ENCODE measurements around the gene EFCAB9.
A peak's percentile ranks its signal among the peaks of the same experiment; 100 is the strongest.
"Not testable (repeated sequence)": the region's sequence is repeated elsewhere in the genome, so short reads cannot be mapped to it uniquely, and the experiment has no call there.

The EFCAB9 gene

DNA sequence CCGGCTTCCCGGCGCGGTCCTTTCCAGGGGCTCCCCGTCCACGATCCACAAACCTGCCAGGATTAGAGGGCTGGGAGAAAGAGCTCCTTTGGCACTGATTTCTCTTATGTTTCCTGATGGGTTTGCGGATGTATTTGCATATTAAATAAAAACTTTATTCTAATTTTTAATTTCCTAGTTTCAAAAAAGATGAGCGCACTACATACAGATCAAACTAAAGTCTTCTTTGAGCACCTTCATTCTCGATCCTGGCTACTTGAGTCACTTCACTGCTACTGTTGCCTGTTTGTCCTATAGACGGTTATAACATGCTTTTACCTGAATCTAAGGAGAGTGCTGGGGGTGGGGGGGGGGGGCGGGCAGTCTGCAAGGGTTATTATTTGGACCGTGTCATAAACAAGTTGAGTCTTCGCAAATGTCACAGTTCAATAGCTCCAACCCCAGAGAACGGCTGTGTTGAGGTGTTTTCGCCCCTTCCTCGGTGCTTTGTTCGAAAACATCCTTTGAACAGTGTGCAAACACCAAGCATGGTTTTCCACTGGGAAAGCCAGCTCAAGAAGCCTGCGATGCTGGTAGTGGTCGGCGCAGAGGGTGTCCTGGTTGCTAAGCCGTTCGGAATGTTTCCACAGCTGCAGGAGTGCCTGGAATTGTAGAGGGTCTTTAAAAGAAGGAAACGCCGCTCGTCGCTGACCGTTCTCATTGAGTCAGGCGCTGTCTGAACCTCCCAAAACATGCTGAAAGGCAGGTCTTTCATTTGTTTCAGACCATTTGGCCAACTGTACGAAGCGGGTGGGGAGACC lies 4.9 kb upstream of the EFCAB9 start:
- ATAC-seq (no peak), DNase-seq (no peak)
- Mint-ChIP-seq H3K9me3 (no peaks in the 10 kb centered on the region), H3K4me3 (peak overlapping the region; percentile 80), H3K36me3 (ENCODE audit: low read depth) (peaks cover 11% of the 10 kb centered on the region), H3K4me1 (peaks cover 28% of the 10 kb centered on the region), H3K27ac (no peak overlapping the region), H3K27me3 (no peaks in the 10 kb centered on the region)

DNA sequence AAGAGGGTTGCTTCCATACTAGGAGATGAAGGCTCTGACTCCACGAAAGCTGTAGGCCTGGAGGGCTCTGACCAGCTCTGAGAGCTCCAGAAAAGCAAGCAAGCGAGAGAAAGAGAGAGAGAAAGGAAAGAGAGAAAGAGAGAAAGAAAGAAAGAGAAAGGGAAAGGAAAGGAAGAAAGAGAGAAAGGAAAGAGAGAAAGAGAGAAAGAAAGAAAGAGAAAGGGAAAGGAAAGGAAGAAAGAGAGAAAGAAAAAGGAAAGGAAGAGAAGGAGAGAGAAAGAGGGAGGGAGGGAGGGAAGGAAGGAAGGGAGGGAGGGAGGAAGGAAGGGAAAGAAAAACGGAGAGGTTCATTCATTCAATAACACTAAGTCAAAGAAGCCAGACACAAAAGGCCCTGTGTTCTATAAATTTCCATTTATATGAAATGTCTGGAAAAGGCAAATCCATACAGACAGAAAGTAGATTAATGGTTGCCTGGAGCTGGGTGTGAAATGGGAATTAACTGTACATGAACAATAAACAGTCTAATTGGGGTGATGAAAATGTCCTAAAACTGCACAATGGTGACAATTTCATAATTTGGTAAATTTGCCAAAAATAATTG lies 4.2 kb upstream of the EFCAB9 start:
- Mint-ChIP-seq H3K27ac (no peak overlapping the region), H3K9me3 (no peaks in the 10 kb centered on the region), H3K27me3 (no peaks in the 10 kb centered on the region), H3K36me3 (ENCODE audit: low read depth) (peaks cover 5% of the 10 kb centered on the region), H3K4me3 (no peak overlapping the region), H3K4me1 (peaks cover 21% of the 10 kb centered on the region)
- DNase-seq (no peak), ATAC-seq (no peak)

DNA sequence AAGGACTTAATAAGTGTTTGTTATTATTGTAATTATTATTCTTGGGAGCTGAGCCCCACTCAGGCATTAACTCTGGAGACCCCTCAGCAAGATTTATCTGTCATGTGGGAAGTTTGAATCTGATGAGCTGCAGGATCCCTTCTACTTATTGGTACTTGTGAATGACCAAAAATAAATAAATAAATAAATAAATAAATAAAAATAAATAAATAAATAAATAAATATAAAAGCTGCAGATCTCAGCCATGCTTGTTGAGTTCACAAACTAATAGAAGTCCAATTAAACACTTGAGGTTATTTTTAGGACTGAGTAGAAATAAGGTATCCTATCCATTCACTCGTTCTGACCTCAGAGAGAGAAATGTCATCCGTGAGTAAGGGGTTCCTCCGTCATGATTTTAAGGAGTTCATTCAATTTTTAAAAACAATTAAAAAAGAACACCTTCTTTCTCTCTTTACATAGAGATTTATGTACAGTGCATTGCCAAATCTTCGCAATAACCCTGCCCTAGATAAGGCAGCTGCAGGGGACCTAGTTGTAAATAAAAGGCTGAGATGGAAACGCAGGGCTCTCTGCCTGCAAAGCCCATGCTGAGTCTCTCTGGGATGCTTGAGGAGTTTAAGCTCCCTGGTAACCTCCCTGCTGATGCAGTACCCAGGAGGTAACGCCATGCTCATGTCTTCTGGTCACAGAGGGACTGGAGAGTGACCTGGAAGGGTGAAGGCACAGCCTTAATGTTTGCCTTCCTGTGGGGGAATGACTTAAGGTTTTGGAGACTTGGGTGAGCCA lies 1.2 kb downstream of the EFCAB9 start:
- H3K4me3 Mint-ChIP-seq, result no peak overlapping the region
- no peak overlapping the region for H3K27ac Mint-ChIP-seq
- DNase-seq, result no peak
- no peaks in the 10 kb centered on the region for H3K27me3 Mint-ChIP-seq
- no peaks in the 10 kb centered on the region for H3K36me3 Mint-ChIP-seq (ENCODE audit: low read depth)
- H3K9me3 Mint-ChIP-seq, result no peaks in the 10 kb centered on the region
- no peaks in the 10 kb centered on the region for H3K4me1 Mint-ChIP-seq
- ATAC-seq, result no peak

DNA sequence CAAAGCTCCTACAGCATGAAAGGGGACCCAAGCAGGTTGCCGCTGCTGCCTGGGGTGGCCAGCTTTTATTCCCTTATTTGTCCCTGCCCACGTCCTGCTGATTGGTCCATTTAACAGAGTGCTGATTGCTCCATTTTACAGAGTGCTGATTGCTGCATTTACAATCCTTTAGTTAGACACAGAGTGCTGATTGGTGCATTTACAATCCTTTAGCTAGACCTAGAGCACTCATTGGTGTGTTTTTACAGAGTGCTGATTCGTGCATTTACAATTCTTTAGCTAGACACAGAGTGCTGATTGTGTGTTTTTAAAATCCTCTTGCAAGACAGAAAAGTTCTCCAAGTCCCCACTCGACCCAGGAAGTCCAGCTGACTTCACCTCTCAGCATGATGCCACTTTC lies 3.8 kb downstream of the EFCAB9 start:
- H3K27me3 Mint-ChIP-seq; DNase-seq; H3K27ac Mint-ChIP-seq; H3K4me1 Mint-ChIP-seq; H3K4me3 Mint-ChIP-seq; H3K9me3 Mint-ChIP-seq; ATAC-seq; H3K36me3 Mint-ChIP-seq (ENCODE audit: low read depth): not testable (repeated sequence)

DNA sequence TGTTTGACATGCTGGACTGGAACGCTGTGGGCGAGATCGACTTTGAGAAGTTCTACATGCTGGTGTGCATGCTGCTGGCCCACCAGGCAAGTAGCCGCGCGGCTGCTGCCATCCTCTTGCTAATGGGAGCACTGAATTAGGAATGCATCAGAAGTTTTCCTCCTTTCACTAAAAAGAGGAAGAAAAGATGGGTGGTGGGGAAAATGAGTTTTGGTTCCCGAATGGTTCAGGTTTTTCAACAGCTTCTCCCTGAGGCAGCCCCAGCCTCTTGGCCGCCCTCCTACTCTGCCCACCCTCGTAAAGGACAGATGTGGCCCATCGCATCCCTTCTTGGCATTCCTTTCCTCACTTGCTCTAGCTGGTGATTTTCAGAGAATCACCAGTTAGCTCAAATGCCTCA lies 5.5 kb downstream of the EFCAB9 start:
- no peak overlapping the region for H3K4me3 Mint-ChIP-seq
- ATAC-seq, result no peak
- no peak overlapping the region for H3K27ac Mint-ChIP-seq
- H3K36me3 Mint-ChIP-seq (ENCODE audit: low read depth), result no peaks in the 10 kb centered on the region
- no peaks in the 10 kb centered on the region for H3K27me3 Mint-ChIP-seq
- DNase-seq, result no peak
- no peaks in the 10 kb centered on the region for H3K9me3 Mint-ChIP-seq
- no peaks in the 10 kb centered on the region for H3K4me1 Mint-ChIP-seq

DNA sequence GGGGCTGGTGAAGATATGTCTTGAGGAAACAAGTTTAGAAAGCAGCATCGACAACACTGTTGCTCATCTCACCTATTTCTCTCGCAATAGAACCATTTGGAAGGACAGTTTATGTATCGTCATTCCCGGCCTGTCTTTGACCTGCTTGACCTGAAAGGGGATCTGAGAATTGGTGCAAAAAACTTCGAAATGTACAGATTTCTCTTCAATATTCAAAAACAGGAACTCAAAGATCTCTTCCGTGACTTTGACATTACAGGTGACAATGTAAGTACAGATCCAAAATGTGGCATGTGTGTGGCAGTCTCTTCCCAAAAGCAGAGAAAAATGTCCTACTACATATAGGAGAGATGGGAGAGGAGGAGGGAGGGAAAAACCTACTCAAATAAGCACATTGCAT lies 6.5 kb downstream of the EFCAB9 start:
- H3K27me3 Mint-ChIP-seq, result no peaks in the 10 kb centered on the region
- no peak for ATAC-seq
- no peaks in the 10 kb centered on the region for H3K4me1 Mint-ChIP-seq
- H3K9me3 Mint-ChIP-seq, result no peaks in the 10 kb centered on the region
- DNase-seq, result no peak
- no peaks in the 10 kb centered on the region for H3K36me3 Mint-ChIP-seq (ENCODE audit: low read depth)
- H3K27ac Mint-ChIP-seq, result no peak overlapping the region
- no peak overlapping the region for H3K4me3 Mint-ChIP-seq

DNA sequence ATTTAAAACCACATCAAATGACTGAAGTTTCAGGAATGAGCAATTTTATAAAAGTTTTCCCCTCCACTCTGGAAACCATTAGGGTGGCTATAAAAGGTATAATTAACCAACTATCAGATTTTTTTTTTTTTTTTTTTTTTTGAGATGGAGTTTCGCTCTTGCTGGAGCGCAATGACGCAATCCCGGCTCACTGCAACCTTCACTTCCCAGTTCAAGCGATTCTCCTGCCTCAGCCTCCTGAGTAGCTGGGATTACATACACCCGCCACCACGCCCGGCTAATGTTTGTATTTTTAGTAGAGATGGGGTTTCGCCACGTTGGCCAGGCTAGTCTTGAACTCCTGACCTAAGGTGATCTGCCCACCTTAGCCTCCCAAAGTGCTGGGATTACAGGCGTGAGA lies 12.0 kb downstream of the EFCAB9 start:
- not testable (repeated sequence) for ATAC-seq; H3K9me3 Mint-ChIP-seq; H3K27me3 Mint-ChIP-seq; H3K27ac Mint-ChIP-seq; H3K36me3 Mint-ChIP-seq (ENCODE audit: low read depth); H3K4me3 Mint-ChIP-seq; DNase-seq
- H3K4me1 Mint-ChIP-seq, result peaks cover 13% of the 10 kb centered on the region

DNA sequence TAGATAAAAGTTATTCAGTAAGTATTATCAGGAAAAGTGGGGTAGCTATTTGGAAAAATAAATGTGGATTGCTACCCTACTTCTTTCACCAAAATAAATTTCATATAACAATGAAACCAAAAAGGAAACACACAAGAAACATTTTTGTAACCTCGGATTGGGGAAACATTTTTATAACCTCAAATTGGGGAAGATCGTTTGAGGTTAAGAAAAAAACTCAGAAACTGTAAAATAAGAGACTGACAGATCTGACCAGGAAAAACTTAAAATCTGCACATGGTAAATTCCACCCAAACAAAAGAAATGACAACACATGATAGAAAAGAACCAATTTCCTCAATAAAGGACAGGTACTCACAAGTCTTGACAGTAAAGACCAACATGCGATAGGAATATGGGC lies 13.5 kb downstream of the EFCAB9 start:
- Mint-ChIP-seq H3K4me1 (peaks cover 13% of the 10 kb centered on the region), H3K27me3 (no peaks in the 10 kb centered on the region), H3K4me3 (no peak overlapping the region), H3K9me3 (no peaks in the 10 kb centered on the region), H3K27ac (no peak overlapping the region), H3K36me3 (ENCODE audit: low read depth) (peaks cover 9% of the 10 kb centered on the region)
- DNase-seq (no peak), ATAC-seq (no peak)

DNA sequence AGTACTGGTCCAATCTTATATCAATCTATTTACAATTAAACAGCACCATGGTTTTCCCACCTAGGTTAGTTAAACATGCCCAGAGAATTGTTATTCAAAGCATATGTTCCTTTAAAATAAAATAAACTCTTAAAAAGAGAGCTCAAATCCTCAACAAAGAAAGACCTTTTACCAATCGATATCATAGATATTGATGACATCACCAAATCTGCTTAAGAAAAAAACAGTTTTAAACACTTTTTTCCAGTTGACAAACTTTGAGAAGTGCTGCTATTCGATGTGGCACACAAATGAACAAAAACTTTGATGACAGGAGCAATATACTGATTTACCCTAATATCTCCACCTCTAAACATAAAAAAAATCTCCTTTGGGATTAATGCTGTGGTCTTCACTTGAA lies 15.7 kb downstream of the EFCAB9 start:
- Mint-ChIP-seq H3K27me3 (no peaks in the 10 kb centered on the region), H3K9me3 (no peaks in the 10 kb centered on the region), H3K27ac (no peak overlapping the region), H3K36me3 (ENCODE audit: low read depth) (peaks cover 11% of the 10 kb centered on the region), H3K4me3 (no peak overlapping the region), H3K4me1 (peaks cover 13% of the 10 kb centered on the region)
- DNase-seq, result no peak
- no peak for ATAC-seq

DNA sequence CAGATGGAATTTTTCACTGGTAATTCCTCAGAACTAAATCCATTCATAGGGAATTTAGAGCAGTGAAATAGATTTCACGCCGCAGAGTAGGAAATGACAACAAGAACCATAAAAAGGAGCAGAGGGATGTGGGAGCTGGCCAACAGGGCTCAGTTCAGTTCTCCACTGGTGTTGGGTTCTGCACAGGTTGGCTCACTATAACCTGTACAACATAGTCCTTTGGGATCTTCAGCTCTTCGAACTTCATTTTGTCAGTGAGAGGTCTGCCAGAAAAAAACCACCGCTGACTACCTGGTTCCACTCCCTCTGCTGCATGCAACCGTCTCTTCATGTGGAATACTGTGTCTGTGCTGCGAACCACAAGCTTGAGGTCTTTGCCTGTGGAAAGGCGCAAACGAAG lies 17.7 kb downstream of the EFCAB9 start:
- DNase-seq (no peak), ATAC-seq (no peak)
- Mint-ChIP-seq H3K36me3 (ENCODE audit: low read depth) (peaks cover 19% of the 10 kb centered on the region), H3K27me3 (no peaks in the 10 kb centered on the region), H3K27ac (no peak overlapping the region), H3K9me3 (no peaks in the 10 kb centered on the region), H3K4me3 (no peak overlapping the region), H3K4me1 (peaks cover 15% of the 10 kb centered on the region)

DNA sequence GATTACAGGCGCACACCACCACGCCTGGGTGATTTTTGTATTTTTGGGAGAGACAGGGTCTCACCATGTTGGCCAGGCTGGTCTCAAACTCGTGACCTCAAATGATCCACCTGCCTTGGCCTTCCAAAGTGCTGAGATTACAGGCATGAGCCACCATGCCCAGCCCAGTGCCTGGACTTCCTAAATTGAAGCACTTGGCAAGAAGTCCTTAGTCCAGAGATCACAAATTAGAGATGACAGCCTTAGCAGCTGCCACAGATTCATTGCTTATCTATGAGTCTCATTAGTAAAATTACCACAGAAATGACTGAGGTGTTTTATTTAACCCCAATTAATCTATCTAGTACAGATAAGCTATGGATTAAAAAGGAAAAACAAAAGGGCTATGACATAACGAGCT lies 19.2 kb downstream of the EFCAB9 start:
- ATAC-seq (no peak), DNase-seq (no peak)
- Mint-ChIP-seq H3K27me3 (no peaks in the 10 kb centered on the region), H3K4me1 (peaks cover 4% of the 10 kb centered on the region), H3K27ac (no peak overlapping the region), H3K36me3 (ENCODE audit: low read depth) (peaks cover 27% of the 10 kb centered on the region), H3K4me3 (no peak overlapping the region), H3K9me3 (no peaks in the 10 kb centered on the region)

DNA sequence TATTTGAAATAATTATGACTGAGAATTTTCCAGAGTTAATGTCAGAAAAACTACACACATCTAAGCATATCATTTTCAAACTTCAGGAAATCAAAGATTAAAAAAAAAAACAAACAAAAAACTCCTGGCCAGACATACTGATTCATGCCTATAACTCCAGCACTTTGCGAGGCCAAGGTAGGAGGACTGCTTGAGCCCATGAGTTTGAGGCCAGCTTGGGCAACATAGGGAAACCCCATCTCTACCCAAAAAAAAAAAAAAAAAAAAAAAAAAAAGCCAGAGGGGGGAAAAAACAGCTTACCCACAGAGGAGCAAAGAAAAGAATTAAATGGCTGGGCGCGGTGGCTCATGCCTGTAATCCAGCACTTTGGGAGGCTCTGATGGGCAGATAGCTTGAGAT lies 22.4 kb downstream of the EFCAB9 start:
- H3K27ac Mint-ChIP-seq, result no peak overlapping the region
- H3K9me3 Mint-ChIP-seq, result peaks cover 8% of the 10 kb centered on the region
- H3K27me3 Mint-ChIP-seq, result no peaks in the 10 kb centered on the region
- DNase-seq (no peak), ATAC-seq (no peak)
- peaks cover 3% of the 10 kb centered on the region for H3K4me1 Mint-ChIP-seq
- H3K4me3 Mint-ChIP-seq, result no peak overlapping the region
- H3K36me3 Mint-ChIP-seq (ENCODE audit: low read depth), result peaks cover 40% of the 10 kb centered on the region

DNA sequence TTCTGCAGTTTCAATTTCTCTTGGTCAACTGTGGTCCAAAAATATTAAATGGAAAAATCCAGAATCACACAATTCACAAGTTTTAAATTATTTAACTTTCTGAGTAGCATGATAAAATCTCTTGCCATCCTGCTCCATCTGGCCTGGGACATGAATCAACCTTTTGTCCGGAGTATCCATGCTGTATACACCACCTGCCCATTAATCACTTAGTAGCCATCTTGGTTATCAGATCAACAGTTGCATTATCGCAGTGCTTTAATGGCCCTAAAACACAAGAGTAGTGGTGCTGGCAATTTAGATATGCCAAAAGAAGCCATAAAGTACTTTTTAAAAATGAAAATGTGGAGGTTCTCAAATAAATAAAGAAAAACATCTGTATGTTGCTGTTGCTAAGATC lies 25.3 kb downstream of the EFCAB9 start:
- ATAC-seq, result no peak
- no peak overlapping the region for H3K4me3 Mint-ChIP-seq
- H3K27me3 Mint-ChIP-seq, result no peaks in the 10 kb centered on the region

DNA sequence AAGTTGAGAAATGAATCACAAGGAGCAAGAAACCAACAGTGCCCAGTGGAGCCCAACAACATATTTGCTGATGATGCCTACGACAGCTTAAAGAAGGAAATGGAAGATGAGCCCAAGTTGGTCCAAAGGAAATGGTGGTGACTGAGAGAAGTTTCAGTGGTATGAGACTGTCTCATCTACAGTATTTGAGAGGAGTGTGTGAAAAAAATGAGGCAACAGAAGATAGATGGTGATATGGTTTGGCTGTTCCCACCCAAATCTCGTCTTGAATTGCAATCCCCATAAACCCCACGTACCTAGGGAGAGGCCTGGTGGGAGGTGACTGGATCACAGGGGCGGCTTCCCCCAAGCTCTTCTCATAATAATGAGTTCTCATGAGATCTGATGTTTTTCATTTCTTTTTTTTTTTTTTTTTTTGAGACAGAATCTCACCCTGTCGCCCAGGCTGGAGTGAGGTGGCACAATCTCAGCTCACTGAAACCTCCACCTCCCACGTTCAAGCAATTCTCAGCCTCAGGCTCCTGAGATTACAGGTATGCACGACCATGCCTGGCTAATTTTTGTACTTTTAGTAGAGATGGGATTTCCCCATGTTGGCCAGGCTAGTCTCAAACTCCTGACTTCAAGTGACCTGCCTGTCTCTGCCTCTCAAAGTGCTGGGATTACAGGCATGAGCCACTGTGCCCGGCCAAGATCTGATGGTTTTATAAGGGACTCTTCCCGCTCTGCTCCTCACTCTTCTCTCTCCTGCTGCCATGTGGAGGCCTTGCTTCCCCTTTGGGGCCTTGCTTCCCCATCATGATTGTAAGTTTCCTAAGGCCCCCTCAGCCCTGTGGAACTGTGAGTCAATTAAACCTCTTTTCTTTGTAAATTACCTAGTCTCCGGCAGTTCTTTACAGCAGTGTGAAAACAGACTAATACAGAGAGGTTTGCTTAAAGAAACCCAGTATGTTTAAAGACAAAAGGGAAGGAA lies 30.2 kb downstream of the EFCAB9 start:
- peaks cover 37% of the 10 kb centered on the region for H3K36me3 Mint-ChIP-seq (ENCODE audit: low read depth)
- peaks cover 7% of the 10 kb centered on the region for H3K9me3 Mint-ChIP-seq
- peak overlapping the region; percentile 40 for H3K4me3 Mint-ChIP-seq
- peaks cover 39% of the 10 kb centered on the region for H3K4me1 Mint-ChIP-seq
- peak; percentile 87 for ATAC-seq
- peak; percentile 54 for DNase-seq
- peak overlapping the region; percentile 95 for H3K27ac Mint-ChIP-seq
- no peaks in the 10 kb centered on the region for H3K27me3 Mint-ChIP-seq

More for the DNA sequence above, 25.3 kb downstream of the EFCAB9 start:
- H3K36me3 Mint-ChIP-seq (ENCODE audit: low read depth), result peaks cover 48% of the 10 kb centered on the region
- H3K4me1 Mint-ChIP-seq, result peaks cover 23% of the 10 kb centered on the region
- H3K9me3 Mint-ChIP-seq, result peaks cover 13% of the 10 kb centered on the region
- DNase-seq, result no peak
- no peak overlapping the region for H3K27ac Mint-ChIP-seq
